Prostate gland (tissue), 2 donors: ENCODE results near the gene CPOX. TPM values are rescaled to one million over a fixed set of nuclear protein-coding genes. Genes with fewer than 3 reads are reported as not detected.

Experiments used
- DNase-seq: peaks from one replicate; pipeline ENCODE4 v3.0.0-alpha.2; 2019; ENCODE audit warnings: low spot score
- H3K27ac ChIP-seq, 2 donors: fragments of 200-600 bp; sonication (generic); 2 replicates each; pipeline ENCODE4 v1.5.1; 2017 to 2019
- H3K27me3 ChIP-seq: fragments of 200-600 bp; sonication (generic); replicated peaks from 2 replicates; pipeline ENCODE4 v1.5.1; 2019; ENCODE audit not compliant: insufficient read depth
- H3K36me3 ChIP-seq, 2 donors: fragments of 200-600 bp; sonication (generic); 1 replicate in 1 of 2; 2 replicates in 1 of 2; pipeline versions ENCODE4 v1.5.1 to v1.8.1; 2017 to 2019
- H3K4me1 ChIP-seq: fragments of 200-600 bp; sonication (generic); replicated peaks from 2 replicates; pipeline ENCODE4 v1.5.1; 2019
- H3K4me3 ChIP-seq, 2 donors: fragments of 200-600 bp; sonication (generic); 2 replicates each; pipeline ENCODE4 v1.5.1; 2017 to 2019
- H3K9me3 ChIP-seq: fragments of 200-600 bp; sonication (generic); 2 replicates; pipeline ENCODE4 v1.5.1; 2017
- POLR2A ChIP-seq: fragments of 450-650 bp; IDR thresholded peaks from one replicate; pipeline ENCODE4 v1.6.1; 2016; ENCODE audit warnings: antibody characterized with exemption, mild to moderate bottlenecking
- POLR2AphosphoS5 ChIP-seq: sonication (generic); formaldehyde crosslinking; IDR thresholded peaks from one replicate; pipeline ENCODE4 v1.6.1; 2017; ENCODE audit warnings: antibody characterized with exemption
- WGBS: methylation state at CpG from one replicate; pipeline ENCODE4 v1.1.5; 2018; 5-methylcytosine and 5-hydroxymethylcytosine counted together
- intact Hi-C: fragments of 100-400 bp; cut with DNase I; formaldehyde crosslinking; loops from one replicate; pipeline ENCODE4 v1.14.2; 2022
- total RNA-seq, 2 donors: library from RNA; depleted of rRNA; stranded (reverse); fragments of >200 nt; gene quantifications; one replicate each; pipeline ENCODE4 v1.1.0, GENCODE V29; 2016
- TF ChIP-seq, protein P1 (sequence below), 4 experiments: fragments of 200-600 bp in 2 of 4; fragments of 450-650 bp in 2 of 4; sonication (generic) in 2 of 4; IDR thresholded peaks; 1 replicate in 3 of 4; 2 replicates in 1 of 4; pipeline ENCODE4 v1.5.1; 2016 to 2019; ENCODE audit warnings: antibody characterized with exemption in 4 of 4, mild to moderate bottlenecking in 2 of 4, moderate library complexity in 2 of 4

The CPOX gene
- total RNA-seq, 2 donors from 2014 or later = 25.3 to 25.6 TPM

GRCh38 chr3:98541695-98542094, 51.7 kb downstream of the CPOX start:
- Histone ChIP-seq H3K4me3 (no peak overlapping the region), H3K27me3 (peaks cover 2% of the 10 kb centered on the region), H3K9me3 (no peaks in the 10 kb centered on the region), H3K27ac (no peak overlapping the region), H3K36me3 (no peaks in the 10 kb centered on the region), H3K4me1 (no peaks in the 10 kb centered on the region)
- 93% methylated on average over 1 of the region's 1 CpG for WGBS
- no peak for DNase-seq
- intact Hi-C loops = no loop called here
- TF ChIP-seq, protein P1, sequence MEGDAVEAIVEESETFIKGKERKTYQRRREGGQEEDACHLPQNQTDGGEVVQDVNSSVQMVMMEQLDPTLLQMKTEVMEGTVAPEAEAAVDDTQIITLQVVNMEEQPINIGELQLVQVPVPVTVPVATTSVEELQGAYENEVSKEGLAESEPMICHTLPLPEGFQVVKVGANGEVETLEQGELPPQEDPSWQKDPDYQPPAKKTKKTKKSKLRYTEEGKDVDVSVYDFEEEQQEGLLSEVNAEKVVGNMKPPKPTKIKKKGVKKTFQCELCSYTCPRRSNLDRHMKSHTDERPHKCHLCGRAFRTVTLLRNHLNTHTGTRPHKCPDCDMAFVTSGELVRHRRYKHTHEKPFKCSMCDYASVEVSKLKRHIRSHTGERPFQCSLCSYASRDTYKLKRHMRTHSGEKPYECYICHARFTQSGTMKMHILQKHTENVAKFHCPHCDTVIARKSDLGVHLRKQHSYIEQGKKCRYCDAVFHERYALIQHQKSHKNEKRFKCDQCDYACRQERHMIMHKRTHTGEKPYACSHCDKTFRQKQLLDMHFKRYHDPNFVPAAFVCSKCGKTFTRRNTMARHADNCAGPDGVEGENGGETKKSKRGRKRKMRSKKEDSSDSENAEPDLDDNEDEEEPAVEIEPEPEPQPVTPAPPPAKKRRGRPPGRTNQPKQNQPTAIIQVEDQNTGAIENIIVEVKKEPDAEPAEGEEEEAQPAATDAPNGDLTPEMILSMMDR (IDR thresholded peaks at IDR 0.05) = no peak
- TF ChIP-seq POLR2AphosphoS5 = no peak
- no peak for TF ChIP-seq POLR2A

- WGBS = 77% methylated on average over 3 of the region's 3 CpGs
- intact Hi-C loops = no loop called here
- no peak for DNase-seq
- TF ChIP-seq POLR2AphosphoS5 = no peak
- TF ChIP-seq, protein P1 (IDR thresholded peaks at IDR 0.05) = no peak
- TF ChIP-seq POLR2A = no peak
- Histone ChIP-seq H3K36me3 (no peaks in the 10 kb centered on the region), H3K27ac (no peak overlapping the region), H3K9me3 (no peaks in the 10 kb centered on the region), H3K4me1 (no peaks in the 10 kb centered on the region), H3K27me3 (peaks cover 2% of the 10 kb centered on the region), H3K4me3 (no peak overlapping the region)
Observed at GRCh38 chr3:98540346-98540745, 53.1 kb downstream of the CPOX start.

DNA sequence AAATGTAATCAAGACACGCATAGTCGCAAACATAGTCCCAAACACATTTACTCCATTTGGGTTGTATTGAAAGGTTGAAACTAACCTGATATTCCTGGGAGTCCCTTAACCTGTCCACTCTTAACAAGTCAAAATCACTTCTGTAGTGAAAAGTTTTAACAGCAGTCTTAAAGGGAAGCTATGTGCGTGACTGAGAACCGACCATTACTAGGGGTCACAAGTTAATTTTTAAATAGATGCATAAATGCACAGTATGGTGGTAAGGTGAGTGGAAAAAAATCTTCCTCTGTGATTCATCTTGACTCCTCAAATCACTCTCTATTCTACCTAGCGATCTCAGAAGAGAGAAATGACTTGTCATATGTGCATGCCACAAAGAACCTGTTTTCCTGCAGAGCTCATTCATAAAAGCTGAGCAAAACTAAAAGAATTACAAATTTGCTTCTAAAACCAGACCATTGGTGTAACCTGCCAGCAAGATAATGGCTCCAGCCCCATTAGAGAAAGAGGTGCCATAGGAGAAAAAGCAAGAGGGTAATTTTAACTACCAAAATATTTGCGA, 56.9 kb downstream of the CPOX start:
- Histone ChIP-seq H3K4me3 (no peak overlapping the region), H3K4me1 (no peaks in the 10 kb centered on the region)

DNA sequence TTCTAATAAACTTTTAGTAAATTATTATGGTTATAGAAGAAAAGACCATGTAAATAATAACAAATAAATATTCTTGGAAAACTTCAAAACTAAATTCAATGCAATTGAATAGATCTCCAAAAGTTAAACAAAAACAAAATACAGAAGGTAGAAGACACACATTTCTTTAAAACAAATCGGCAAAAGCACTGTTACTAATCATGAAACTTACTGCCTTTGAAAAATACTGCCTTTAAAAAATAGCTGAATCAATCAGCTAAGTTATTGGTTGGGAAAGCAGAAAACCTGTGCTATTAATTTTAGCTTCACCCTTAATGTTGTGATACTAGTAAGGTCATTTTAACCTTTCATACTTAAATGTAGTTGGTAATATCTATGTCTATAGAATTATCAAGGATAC, 58.7 kb downstream of the CPOX start:
- H3K27me3 ChIP-seq = no peaks in the 10 kb centered on the region
- DNase-seq = no peak
- H3K4me1 ChIP-seq = no peaks in the 10 kb centered on the region
- intact Hi-C loops = no loop called here
- WGBS = 91% methylated on average over 1 of the region's 1 CpG
- TF ChIP-seq POLR2AphosphoS5 = no peak
- no peaks in the 10 kb centered on the region for H3K9me3 ChIP-seq
- H3K27ac ChIP-seq = no peak overlapping the region
- H3K4me3 ChIP-seq = no peak overlapping the region
- H3K36me3 ChIP-seq = no peaks in the 10 kb centered on the region

More for the DNA sequence above, 56.9 kb downstream of the CPOX start:
- 75% methylated on average over 6 of the region's 6 CpGs for WGBS
- no peak overlapping the region for H3K27ac ChIP-seq
- no peak for DNase-seq
- no peaks in the 10 kb centered on the region for H3K36me3 ChIP-seq
- no peaks in the 10 kb centered on the region for H3K27me3 ChIP-seq
- no peaks in the 10 kb centered on the region for H3K9me3 ChIP-seq
- intact Hi-C loops = no loop called here
- TF ChIP-seq POLR2A = no peak
- TF ChIP-seq, protein P1 (IDR thresholded peaks at IDR 0.05) = no peak
- TF ChIP-seq POLR2AphosphoS5 = no peak

GRCh38 chr3:98534168-98534567, 59.2 kb downstream of the CPOX start:
- no peaks in the 10 kb centered on the region for H3K4me1 ChIP-seq
- 92% methylated on average over 2 of the region's 2 CpGs for WGBS
- TF ChIP-seq POLR2AphosphoS5 = no peak
- no peak for DNase-seq
- no peaks in the 10 kb centered on the region for H3K36me3 ChIP-seq
- no peaks in the 10 kb centered on the region for H3K27me3 ChIP-seq
- no peaks in the 10 kb centered on the region for H3K9me3 ChIP-seq
- intact Hi-C loops = no loop called here
- H3K27ac ChIP-seq = no peak overlapping the region
- H3K4me3 ChIP-seq = no peak overlapping the region
